HG03432 (cell line): ENCODE data around the gene STYXL1.
"Not testable (repeated sequence)": the region's sequence is repeated elsewhere in the genome, so short reads cannot be mapped to it uniquely, and the experiment has no call there.

ENCODE experiments used
- ATAC-seq: cut with Tn5 transposase; IDR thresholded peaks from one replicate; pipeline ENCODE4 v1.9.1; 2021; ENCODE audit warnings: mild to moderate bottlenecking, moderate library complexity; ENCODE audit not compliant: unreplicated experiment

Gene STYXL1

DNA sequence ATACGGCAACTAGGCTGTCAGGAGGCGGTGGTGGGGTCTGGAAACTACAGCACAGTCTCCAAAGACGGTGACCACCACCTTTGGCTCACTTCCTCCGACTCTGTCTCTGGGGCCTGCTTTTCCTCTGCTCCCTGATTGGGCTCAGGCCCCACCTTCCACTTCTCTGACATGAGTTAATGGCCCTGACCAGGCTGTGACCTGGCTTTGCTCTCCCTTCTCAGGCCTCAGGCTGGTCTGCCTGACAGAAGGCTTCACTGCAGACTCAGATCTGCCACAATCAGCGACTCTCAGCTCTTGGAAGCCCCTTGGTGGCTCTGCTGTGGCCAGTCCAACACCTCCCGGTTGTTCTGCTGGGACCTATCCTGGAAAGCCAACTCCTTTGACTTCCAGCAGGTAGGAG lies 7.7 kb downstream of the STYXL1 start:
- ATAC-seq: no peak

DNA sequence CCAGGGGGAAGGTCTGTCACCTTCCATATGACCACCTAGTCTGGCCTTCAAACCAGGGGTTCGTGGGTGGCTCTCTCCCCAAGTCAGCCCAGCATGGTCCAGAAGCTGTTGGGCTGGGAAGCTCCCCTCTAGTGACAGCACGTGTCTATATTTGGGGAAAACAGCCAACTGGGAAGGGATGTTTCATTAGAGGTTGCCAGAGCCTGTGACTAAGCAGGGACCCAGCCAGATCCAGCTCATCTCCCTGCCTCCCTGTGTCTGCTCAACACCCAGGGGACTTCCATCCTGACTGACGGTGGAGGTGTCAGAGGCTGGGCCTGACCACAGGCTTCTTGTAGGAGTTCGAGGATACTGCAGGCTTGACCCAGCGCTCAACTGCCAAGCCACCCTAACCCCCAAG lies 10.5 kb downstream of the STYXL1 start:
- ATAC-seq: no peak

- no peak for ATAC-seq
Measured at GRCh38 chr7:76031964-76032363, 15.8 kb downstream of the STYXL1 start.

DNA sequence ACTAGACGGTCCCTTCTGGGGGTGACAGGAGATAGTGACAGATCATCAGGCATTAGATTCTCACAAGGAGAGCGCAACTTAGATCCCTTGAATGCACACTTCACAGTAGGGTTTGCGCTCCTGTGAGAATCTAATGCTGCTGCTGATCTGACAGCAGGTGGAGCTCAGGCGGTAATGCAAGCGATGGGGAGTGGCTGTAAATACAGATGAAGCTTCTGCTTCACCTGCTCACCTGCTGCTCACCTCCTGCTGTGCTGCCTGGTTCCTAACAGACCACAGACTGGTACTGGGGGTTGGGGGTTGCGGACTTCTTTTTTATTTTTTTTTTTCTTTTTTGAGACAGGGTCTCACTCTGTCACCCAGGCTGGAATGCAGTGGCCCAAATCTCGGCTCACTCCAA lies 18.1 kb downstream of the STYXL1 start:
- ATAC-seq: not testable (repeated sequence)

DNA sequence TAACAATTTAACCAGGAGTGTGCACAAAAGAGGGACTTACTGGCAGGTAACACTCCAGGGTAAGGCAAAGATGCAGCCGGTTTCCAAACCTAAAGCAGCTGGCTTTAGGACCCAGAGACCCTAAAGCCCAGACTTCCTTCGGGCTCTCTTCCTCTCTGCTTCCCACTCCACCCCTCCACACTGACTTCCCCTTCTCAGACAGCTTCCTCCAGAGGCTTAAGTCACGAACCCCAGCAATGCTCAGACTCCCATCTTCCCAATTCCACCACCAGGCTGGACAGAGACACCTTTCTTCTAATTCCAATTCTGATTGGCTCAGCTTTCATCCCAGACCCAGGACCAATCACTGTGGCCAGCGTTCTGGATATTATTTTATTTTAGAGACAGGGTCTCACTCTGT lies 24.8 kb downstream of the STYXL1 start:
- ATAC-seq: no peak

- no peak for ATAC-seq
Measured at GRCh38 chr7:76022026-76022780, 25.6 kb downstream of the STYXL1 start.

DNA sequence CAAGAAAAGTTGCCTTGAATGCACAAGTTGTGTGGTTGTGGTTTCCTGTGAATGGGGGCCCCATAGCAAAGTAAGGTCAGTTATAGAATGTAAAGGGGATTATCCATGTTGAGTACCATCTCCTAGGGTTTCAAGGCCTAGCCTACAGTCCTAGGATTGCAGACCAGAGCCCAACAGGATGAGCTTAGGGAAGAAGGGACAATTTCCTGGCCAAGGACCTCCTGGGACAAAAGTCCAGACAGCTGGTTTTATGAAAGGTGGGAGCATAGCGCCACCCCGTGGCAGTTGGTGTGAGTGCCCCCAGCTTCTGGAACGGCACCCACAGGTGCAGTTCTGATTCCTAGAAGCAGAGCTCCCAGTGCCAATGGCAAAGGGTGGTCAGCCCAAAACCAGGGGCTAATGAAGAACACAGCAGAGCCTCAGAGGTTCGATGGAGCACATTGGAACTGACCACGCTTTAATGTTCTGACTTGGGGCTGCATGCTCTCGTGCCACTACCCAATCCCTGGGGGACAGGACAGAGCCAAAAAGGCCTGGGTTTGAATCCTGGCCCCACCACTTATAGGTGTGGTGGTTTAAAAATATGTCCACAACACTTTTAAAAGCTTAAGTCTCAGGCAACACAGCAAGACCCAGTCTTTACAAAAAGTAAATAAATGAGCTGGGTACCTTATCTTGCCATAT lies 27.6 kb downstream of the STYXL1 start:
- no peak for ATAC-seq

DNA sequence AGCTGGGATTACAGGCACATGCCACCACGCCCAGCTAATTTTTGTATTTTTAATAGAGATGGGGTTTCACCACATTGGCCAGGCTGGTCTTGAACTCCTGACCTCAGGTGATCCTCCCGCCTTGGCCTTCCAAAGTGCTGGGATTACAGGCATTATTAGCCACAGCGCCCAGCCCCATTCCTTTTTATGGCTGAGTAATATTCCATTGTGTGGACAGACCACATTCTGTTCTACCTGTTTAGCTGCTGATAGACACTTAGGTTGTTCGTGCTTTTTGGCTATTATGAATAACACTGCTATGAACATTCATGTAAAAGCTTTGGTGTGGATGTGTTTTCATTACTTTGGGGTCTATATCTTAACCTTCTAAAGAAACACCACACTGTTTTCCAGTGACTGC lies 29.3 kb downstream of the STYXL1 start:
- ATAC-seq: not testable (repeated sequence)

GRCh38 chr7:76016191-76016947 lies 31.4 kb downstream of the STYXL1 start:
- no peak for ATAC-seq

DNA sequence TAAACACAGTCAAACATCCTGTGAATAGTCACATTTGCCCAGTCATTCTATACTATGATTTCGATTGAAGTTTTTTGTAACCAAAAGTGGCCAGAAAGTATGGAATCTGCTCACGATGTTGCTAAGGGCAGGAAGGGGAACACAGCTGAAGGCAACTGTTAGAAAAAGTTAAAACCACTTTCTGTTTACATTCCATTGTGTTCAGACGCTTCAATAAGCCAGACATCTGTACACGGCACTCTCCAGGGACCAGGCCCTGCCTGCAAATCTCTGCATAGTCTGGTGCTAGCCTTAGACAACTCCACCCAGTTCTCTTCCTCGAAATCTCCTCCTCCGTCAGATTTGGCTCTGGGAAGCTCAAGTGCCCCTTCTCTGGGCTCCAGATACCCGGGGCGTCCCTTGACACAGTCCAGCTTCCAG lies 36.3 kb downstream of the STYXL1 start:
- no peak for ATAC-seq

- no peak for ATAC-seq
Measured at GRCh38 chr7:76009672-76010600, 37.9 kb downstream of the STYXL1 start.

GRCh38 chr7:76008156-76008687 lies 39.6 kb downstream of the STYXL1 start:
- ATAC-seq: no peak

DNA sequence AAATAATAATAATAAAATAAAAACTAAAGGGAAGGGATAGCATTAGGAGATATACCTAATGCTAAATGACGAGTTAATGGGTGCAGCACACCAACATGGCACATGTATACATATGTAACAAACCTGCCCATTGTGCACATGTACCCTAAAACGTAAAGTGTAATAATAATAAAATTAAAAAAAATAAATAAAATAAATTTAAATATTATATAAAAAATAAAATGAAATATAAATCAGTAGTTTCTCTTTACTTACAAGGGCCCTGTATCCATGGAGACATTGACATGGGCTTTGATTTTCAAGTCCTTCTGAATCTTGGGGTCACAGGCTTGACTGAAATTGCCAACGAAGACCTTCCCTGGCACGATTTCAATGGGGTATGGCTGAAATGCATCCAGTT lies 42.8 kb downstream of the STYXL1 start:
- ATAC-seq: not testable (repeated sequence)

DNA sequence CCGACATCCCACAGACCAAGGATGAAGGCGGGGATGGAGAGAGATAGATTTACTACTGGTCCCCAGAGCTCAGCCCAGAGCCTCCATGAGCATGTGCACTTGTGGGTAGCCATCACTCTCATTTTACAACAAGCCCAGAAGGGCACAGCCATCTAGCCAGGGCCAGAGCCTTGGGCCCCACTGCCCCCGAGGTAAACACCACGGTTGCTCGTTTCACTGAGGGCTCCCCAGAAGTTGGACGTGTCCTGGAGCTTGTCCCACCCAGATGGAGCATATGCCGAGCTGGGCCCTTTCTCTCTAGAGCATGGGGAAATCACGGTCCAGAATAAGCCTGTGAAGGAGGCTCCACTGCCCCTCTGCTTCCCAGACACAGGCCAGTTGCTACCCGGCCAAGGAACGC lies 44.4 kb downstream of the STYXL1 start:
- no peak for ATAC-seq

DNA sequence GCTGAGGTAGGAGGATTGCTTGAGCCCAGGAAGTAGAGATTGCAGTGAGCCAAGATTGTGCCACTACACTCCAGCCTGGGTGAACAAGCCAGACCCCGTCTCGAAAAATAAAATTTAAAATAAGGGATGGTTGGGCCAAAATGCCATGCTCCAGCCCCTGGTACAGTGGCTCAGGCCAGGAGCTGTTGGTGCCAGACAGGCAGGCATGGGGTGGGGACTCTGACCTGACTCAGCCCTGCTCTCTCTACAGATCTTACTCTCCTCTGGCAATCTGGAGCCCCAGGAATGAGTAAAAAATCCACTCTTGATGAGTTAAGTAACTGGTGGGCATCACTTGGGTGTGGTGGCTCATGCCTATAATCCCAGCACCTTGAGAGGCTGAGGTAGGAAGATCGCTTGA lies 45.0 kb downstream of the STYXL1 start:
- ATAC-seq: no peak

- ATAC-seq: no peak
Measured at GRCh38 chr7:76002139-76002538, 45.7 kb downstream of the STYXL1 start.

DNA sequence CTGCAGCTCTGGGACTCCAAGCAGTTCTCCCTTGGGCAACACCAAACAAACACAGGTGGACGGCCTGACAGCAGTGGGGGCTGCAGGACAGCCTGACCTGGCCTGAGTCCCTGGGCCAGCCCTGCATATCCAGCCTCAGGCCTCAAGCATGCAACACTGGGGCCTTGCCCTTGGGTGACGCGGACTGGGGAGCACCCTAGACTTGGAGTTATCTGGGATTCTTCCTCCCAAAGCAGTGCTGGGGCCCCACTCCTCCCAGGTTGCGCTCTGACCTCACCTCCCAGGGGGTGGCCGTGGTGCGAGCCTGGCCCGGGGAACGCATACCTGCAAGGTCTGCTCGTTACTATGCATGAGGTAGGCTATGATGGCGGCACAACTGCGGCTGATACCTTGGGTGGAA lies 47.2 kb downstream of the STYXL1 start:
- no peak for ATAC-seq

DNA sequence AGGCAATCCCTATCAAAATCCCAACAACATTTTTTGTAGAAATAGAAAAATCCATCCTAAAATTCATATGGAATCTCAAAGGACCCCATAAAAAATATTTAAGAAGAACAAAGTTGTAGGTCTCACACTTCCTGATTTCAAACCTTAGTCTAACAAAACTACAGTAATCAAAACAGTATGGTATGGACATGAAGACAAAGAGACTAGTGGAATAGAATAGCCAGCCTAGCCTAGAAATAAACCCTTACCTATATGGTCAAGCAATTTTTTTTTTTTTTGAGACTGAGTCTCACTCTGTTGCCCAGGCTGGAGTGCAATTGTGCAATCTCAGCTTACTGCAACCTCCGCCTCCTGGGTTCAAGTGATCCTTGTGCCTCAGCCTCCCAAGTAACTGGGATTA lies 49.8 kb downstream of the STYXL1 start:
- ATAC-seq: no peak

DNA sequence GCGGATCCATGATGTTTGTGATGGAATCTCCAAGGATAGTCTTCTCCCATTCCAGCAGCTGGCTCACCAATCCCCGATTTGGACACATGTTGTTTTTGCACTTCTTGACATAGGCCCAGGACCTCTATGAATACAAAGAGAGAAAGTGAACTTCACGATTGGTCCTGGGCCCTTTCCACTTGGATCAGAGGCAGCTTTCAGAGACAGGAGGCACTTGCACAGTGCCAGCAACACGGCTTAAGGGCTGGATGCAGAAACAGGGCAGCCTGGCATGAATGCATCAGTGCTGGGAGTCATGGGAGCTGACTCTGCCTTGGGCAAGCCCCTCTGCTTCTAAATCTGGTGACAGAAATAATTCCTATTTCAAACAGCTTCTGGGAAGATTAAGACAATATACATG lies 51.3 kb downstream of the STYXL1 start:
- no peak for ATAC-seq

GRCh38 chr7:75995996-75996395 lies 51.8 kb downstream of the STYXL1 start:
- no peak for ATAC-seq
